ENCODE results near the gene PHC2.

Gene PHC2

GRCh38 chr1:33287317-33287716 lies 143.6 kb downstream of the PHC2 start:
- no peak for TF ChIP-seq CTCF (conservative IDR thresholded peaks at IDR 0.05; ENCODE audit: low read length)

GRCh38 chr1:33286451-33287185 lies 144.3 kb downstream of the PHC2 start:
- DNase-seq (ENCODE audit: low read depth) = peak; percentile 13
- no peak for TF ChIP-seq CTCF (conservative IDR thresholded peaks at IDR 0.05; ENCODE audit: low read length)
- no peak overlapping the region for H3K4me3 ChIP-seq (ENCODE audit: low read length)

More at GRCh38 chr1:33287317-33287716, 143.6 kb downstream of the PHC2 start:
- no peak overlapping the region for H3K4me3 ChIP-seq (ENCODE audit: low read length)
- DNase-seq (ENCODE audit: low read depth) = no peak

GRCh38 chr1:33284049-33284448 lies 146.8 kb downstream of the PHC2 start:
- TF ChIP-seq CTCF (conservative IDR thresholded peaks at IDR 0.05; ENCODE audit: low read length) = no peak
- no peak overlapping the region for H3K4me3 ChIP-seq (ENCODE audit: low read length)
- DNase-seq (ENCODE audit: low read depth) = no peak

GRCh38 chr1:33282791-33283190 lies 148.1 kb downstream of the PHC2 start:
- no peak for TF ChIP-seq CTCF (conservative IDR thresholded peaks at IDR 0.05; ENCODE audit: low read length)
- H3K4me3 ChIP-seq (ENCODE audit: low read length) = no peak overlapping the region
- no peak for DNase-seq (ENCODE audit: low read depth)

GRCh38 chr1:33281554-33282303 lies 149.2 kb downstream of the PHC2 start:
- TF ChIP-seq CTCF (conservative IDR thresholded peaks at IDR 0.05; ENCODE audit: low read length) = no peak
- DNase-seq (ENCODE audit: low read depth) = no peak
- H3K4me3 ChIP-seq (ENCODE audit: low read length) = no peak overlapping the region

- TF ChIP-seq CTCF (conservative IDR thresholded peaks at IDR 0.05; ENCODE audit: low read length) = no peak
- no peak for DNase-seq (ENCODE audit: low read depth)
- H3K4me3 ChIP-seq (ENCODE audit: low read length) = no peak overlapping the region
Measured at GRCh38 chr1:33280091-33280661, 150.7 kb downstream of the PHC2 start.
